DND-41 (cell line): ENCODE results near the gene ANK3.

Experiments
- ATAC-seq: fragments of 200-7000 bp; cut with Tn5 transposase; 3 replicates; pipeline ENCODE4 v1.9.1; 2021; ENCODE audit warnings: low read depth; ENCODE audit not compliant: insufficient read depth
- DNase-seq: peaks from one replicate; pipeline ENCODE4 v3.0.0-alpha.2; 2020
- H2AFZ ChIP-seq: 2 replicates; pipeline ENCODE4 v1.6.0; 2012; ENCODE audit warnings: low read depth, low read length
- H3K27ac ChIP-seq: 2 replicates; pipeline ENCODE4 v1.5.1; 2012; ENCODE audit warnings: low read length, inconsistent platforms
- H3K27me3 ChIP-seq: fragments of 200-600 bp; sonication (generic); 2 replicates; pipeline ENCODE4 v1.6.0; 2012; ENCODE audit warnings: low read length, mild to moderate bottlenecking, inconsistent platforms; ENCODE audit not compliant: insufficient read depth, poor library complexity
- H3K36me3 ChIP-seq: 2 replicates; pipeline ENCODE4 v1.5.1; 2012; ENCODE audit warnings: low read length, inconsistent platforms; ENCODE audit not compliant: insufficient read depth
- H3K4me1 ChIP-seq: 2 replicates; pipeline ENCODE4 v1.5.1; 2012; ENCODE audit warnings: mild to moderate bottlenecking, low read length; ENCODE audit not compliant: insufficient read depth
- H3K4me2 ChIP-seq: 2 replicates; pipeline ENCODE4 v1.6.0; 2012; ENCODE audit warnings: mild to moderate bottlenecking, moderate library complexity, low read length, inconsistent platforms; ENCODE audit not compliant: insufficient read depth
- H3K4me3 ChIP-seq, 2 experiments: fragments of 200-600 bp in 1 of 2; shearing (Covaris generic) in 1 of 2; 2 replicates each; pipeline ENCODE4 v1.5.1; 2012 to 2016; ENCODE audit warnings: inconsistent platforms in 2 of 2, low read length in 2 of 2, mild to moderate bottlenecking in 2 of 2, low read depth in 1 of 2, moderate library complexity in 1 of 2
- H3K79me2 ChIP-seq: 2 replicates; pipeline ENCODE4 v1.6.0; 2012; ENCODE audit warnings: low read length, inconsistent platforms; ENCODE audit not compliant: insufficient read depth
- H3K9ac ChIP-seq: 2 replicates; pipeline ENCODE4 v1.6.0; 2012; ENCODE audit warnings: low read depth, mild to moderate bottlenecking, inconsistent platforms, low read length, moderate library complexity
- H3K9me3 ChIP-seq: 2 replicates; pipeline ENCODE4 v1.5.1; 2012; ENCODE audit warnings: low read length, moderate library complexity, mild to moderate bottlenecking, inconsistent platforms; ENCODE audit not compliant: insufficient read depth, severe bottlenecking
- H4K20me1 ChIP-seq: 2 replicates; pipeline ENCODE4 v1.6.0; 2012; ENCODE audit warnings: low read length; ENCODE audit not compliant: insufficient read depth
- EZH2 ChIP-seq: IDR thresholded peaks from 3 replicates; pipeline ENCODE4 v1.6.1; 2012; ENCODE audit warnings: borderline replicate concordance, low read depth, mild to moderate bottlenecking, moderate library complexity, low read length, inconsistent platforms; ENCODE audit not compliant: severe bottlenecking
- TF ChIP-seq, protein P1 (sequence below): IDR thresholded peaks from 2 replicates; pipeline ENCODE4 v1.5.1; 2012; ENCODE audit warnings: borderline replicate concordance, low read length, moderate library complexity, mild to moderate bottlenecking; ENCODE audit not compliant: poor library complexity, severe bottlenecking; ENCODE audit errors: extremely low read depth

ANK3 gene

DNA sequence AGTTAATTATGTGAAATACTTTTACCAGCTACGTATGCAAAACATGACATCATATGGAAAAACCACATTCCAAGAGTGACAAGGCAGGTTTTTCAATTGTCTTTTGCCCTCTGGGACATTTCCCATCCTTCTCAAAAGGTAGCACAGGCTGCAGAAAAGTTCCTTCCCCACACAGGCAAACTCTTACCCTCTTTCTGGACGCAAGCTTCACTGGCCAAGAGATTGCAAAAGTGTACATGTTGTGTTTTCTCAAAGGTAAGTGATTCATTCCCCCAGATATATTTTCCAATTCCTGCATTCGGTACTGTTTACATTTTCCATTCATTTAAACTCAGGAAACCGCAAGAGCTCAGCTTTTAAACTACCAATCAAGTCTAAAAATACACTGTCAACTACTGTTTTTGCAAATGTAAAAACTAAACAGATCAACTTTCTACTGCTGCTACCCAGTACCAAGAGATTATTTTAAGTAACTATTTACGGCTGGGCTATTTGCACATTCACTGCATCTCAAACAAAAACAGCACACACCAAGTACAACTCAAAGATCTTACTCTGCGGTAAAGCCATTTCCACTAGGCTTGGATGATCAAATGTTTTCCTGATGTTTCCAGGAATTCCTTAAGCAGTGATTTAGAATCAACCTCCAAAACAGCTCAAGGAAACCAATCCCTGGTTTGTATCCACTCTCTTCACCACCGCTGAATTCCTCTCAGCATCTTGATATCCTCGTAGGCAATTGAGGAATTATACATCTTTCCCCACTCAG, 249.7 kb downstream of the ANK3 start:
- no peaks in the 10 kb centered on the region for H3K27me3 ChIP-seq
- H3K4me3 ChIP-seq = no peak overlapping the region
- H4K20me1 ChIP-seq = no peaks in the 10 kb centered on the region
- no peaks in the 10 kb centered on the region for H3K9me3 ChIP-seq
- no peak overlapping the region for H3K9ac ChIP-seq
- no peak overlapping the region for H3K4me2 ChIP-seq
- no peaks in the 10 kb centered on the region for H3K4me1 ChIP-seq
- no peak overlapping the region for H3K27ac ChIP-seq
- no peak for ATAC-seq
- TF ChIP-seq EZH2 = no peak
- TF ChIP-seq, protein P1, sequence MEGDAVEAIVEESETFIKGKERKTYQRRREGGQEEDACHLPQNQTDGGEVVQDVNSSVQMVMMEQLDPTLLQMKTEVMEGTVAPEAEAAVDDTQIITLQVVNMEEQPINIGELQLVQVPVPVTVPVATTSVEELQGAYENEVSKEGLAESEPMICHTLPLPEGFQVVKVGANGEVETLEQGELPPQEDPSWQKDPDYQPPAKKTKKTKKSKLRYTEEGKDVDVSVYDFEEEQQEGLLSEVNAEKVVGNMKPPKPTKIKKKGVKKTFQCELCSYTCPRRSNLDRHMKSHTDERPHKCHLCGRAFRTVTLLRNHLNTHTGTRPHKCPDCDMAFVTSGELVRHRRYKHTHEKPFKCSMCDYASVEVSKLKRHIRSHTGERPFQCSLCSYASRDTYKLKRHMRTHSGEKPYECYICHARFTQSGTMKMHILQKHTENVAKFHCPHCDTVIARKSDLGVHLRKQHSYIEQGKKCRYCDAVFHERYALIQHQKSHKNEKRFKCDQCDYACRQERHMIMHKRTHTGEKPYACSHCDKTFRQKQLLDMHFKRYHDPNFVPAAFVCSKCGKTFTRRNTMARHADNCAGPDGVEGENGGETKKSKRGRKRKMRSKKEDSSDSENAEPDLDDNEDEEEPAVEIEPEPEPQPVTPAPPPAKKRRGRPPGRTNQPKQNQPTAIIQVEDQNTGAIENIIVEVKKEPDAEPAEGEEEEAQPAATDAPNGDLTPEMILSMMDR = no peak
- H2AFZ ChIP-seq = no peak overlapping the region
- no peaks in the 10 kb centered on the region for H3K36me3 ChIP-seq
- H3K79me2 ChIP-seq = no peaks in the 10 kb centered on the region
- no peak for DNase-seq

DNA sequence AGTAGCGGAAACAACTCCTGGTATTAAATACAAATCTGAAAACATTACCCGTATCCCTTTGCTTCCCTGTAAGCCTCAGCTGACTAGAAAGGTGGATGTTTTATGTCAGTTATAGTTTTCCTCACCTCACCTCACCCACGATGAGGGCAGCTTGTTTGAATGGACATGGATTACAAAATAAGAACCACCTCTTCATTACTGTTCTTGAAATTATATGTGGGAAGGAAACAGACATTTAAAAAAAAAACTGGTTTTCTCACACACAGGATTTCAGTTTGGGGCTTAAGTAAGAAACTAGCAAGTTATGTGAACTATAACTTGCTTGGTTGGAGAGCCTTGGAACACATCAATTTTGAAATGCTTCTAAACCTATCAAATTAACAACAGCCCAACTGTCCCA, 250.4 kb downstream of the ANK3 start:
- no peak for DNase-seq
- no peak for ATAC-seq
- Histone ChIP-seq H3K9me3 (no peaks in the 10 kb centered on the region), H3K4me1 (no peaks in the 10 kb centered on the region), H3K27ac (no peak overlapping the region), H2AFZ (no peak overlapping the region), H3K36me3 (no peaks in the 10 kb centered on the region), H3K27me3 (no peaks in the 10 kb centered on the region), H3K4me3 (no peak overlapping the region), H4K20me1 (no peaks in the 10 kb centered on the region), H3K4me2 (no peak overlapping the region), H3K9ac (no peak overlapping the region), H3K79me2 (no peaks in the 10 kb centered on the region)
- TF ChIP-seq EZH2 = no peak
- TF ChIP-seq, protein P1 = no peak

DNA sequence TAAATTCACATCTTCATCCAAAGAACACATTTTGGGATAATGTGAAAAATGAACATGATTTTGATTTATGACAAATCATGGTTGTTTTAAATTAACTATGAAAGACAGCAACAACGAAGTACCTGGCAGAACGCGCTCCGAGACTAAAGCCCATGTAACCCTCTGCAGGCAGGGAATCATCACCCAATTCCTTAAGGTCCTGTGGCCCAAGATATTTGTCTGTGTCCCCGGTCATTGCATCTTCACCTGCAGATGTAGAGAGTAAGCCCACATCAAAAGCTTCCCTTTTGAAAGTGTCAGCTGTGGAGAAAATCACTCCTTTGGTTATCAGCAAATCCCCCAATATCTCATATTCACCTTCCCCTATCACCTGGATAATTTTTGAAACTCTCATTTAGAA, 250.8 kb downstream of the ANK3 start:
- Histone ChIP-seq H3K4me1 (no peaks in the 10 kb centered on the region), H4K20me1 (no peaks in the 10 kb centered on the region), H3K27ac (no peak overlapping the region), H3K27me3 (no peaks in the 10 kb centered on the region), H3K9ac (no peak overlapping the region), H2AFZ (no peak overlapping the region), H3K36me3 (no peaks in the 10 kb centered on the region), H3K79me2 (no peaks in the 10 kb centered on the region), H3K4me3 (no peak overlapping the region), H3K9me3 (no peaks in the 10 kb centered on the region), H3K4me2 (no peak overlapping the region)
- ATAC-seq (no peak), DNase-seq (no peak)
- TF ChIP-seq, protein P1 = no peak
- no peak for TF ChIP-seq EZH2
